ENCODE data around the gene HILPDA.

Gene HILPDA

DNA sequence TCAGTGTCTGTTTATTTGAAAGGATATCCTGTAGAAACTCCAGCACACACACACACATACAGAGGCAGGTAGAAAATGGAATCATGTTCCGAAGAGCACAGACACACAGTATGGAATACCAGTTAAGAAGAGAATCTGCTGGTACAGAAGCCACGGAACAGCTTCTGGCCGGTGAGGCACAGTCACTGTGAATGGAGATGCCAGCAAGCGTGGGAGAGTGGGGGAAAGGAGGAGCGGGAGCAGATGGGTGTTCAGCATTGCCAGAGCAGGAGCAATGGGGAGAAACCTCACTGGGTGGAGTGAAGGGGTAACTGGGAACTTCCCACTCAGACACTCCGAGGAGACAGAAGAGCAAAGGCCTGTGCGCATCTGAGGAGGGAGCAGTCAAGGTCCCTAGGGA is 36.4 kb upstream of the HILPDA start:
- no peaks in the 10 kb centered on the region for H3K9me3 ChIP-seq (ENCODE audit: control insufficient read depth, insufficient read depth, low read length)
- no peak overlapping the region for H3K4me3 ChIP-seq (ENCODE audit: low read length)
- TF ChIP-seq, protein P1, sequence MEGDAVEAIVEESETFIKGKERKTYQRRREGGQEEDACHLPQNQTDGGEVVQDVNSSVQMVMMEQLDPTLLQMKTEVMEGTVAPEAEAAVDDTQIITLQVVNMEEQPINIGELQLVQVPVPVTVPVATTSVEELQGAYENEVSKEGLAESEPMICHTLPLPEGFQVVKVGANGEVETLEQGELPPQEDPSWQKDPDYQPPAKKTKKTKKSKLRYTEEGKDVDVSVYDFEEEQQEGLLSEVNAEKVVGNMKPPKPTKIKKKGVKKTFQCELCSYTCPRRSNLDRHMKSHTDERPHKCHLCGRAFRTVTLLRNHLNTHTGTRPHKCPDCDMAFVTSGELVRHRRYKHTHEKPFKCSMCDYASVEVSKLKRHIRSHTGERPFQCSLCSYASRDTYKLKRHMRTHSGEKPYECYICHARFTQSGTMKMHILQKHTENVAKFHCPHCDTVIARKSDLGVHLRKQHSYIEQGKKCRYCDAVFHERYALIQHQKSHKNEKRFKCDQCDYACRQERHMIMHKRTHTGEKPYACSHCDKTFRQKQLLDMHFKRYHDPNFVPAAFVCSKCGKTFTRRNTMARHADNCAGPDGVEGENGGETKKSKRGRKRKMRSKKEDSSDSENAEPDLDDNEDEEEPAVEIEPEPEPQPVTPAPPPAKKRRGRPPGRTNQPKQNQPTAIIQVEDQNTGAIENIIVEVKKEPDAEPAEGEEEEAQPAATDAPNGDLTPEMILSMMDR (IDR thresholded peaks at IDR 0.05; ENCODE audit: low read depth, low read length, poor library complexity, severe bottlenecking): no peak
- peaks cover 3% of the 10 kb centered on the region; the same call in 1 of the 2 replicates for H3K4me1 ChIP-seq (ENCODE audit: control insufficient read depth, low read length)
- no peaks in the 10 kb centered on the region for H3K79me2 ChIP-seq (ENCODE audit: control insufficient read depth, low read length)
- peaks cover 8% of the 10 kb centered on the region; the same call in 1 of the 2 replicates for H3K27me3 ChIP-seq (ENCODE audit: control insufficient read depth, low read length)
- H3F3A ChIP-seq (ENCODE audit: control insufficient read depth, insufficient read depth): no peaks in the 10 kb centered on the region
- no peaks in the 10 kb centered on the region for H4K20me1 ChIP-seq (ENCODE audit: control insufficient read depth, insufficient read depth, low read depth, low read length)
- no peak overlapping the region for H3K27ac ChIP-seq (ENCODE audit: low read depth, low read length)
- H3K36me3 ChIP-seq (ENCODE audit: control insufficient read depth, low read length): no peaks in the 10 kb centered on the region
- no peak overlapping the region for H3K4me2 ChIP-seq (ENCODE audit: low read length)
- H3K9me2 ChIP-seq (replicated peaks; ENCODE audit: control insufficient read depth, low read length): no peaks in the 10 kb centered on the region

DNA sequence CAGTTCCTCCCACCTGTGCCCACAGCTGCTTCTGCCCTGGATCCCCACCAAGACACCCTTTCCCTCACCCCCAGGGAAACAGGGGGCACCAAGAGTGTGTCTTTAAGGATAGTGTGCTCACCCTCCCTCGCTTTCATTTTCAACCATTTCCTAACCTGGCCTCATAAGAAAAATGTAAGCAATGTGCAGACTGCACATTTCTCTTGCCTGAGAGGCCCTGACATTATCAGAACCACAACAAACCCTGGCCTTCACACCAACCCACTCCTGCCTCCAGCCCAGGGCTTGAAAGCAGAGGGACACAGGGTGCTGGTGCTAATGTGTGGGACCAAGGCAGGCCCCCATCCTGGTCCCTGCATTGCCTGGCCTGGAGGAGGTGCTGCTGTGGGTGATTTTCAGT is 34.9 kb upstream of the HILPDA start:
- no peaks in the 10 kb centered on the region for H3F3A ChIP-seq (ENCODE audit: control insufficient read depth, insufficient read depth)
- H3K9me3 ChIP-seq (ENCODE audit: control insufficient read depth, insufficient read depth, low read length): no peaks in the 10 kb centered on the region
- H3K4me1 ChIP-seq (ENCODE audit: control insufficient read depth, low read length): peaks cover 3% of the 10 kb centered on the region; the same call in 1 of the 2 replicates
- no peak overlapping the region for H3K4me3 ChIP-seq (ENCODE audit: low read length)
- H3K27ac ChIP-seq (ENCODE audit: low read depth, low read length): no peak overlapping the region
- no peak overlapping the region for H3K4me2 ChIP-seq (ENCODE audit: low read length)
- TF ChIP-seq EZH2phosphoT487 (IDR thresholded peaks at IDR 0.05; ENCODE audit: borderline replicate concordance, low read length): no peak
- TF ChIP-seq, protein P1 (IDR thresholded peaks at IDR 0.05; ENCODE audit: low read depth, low read length, poor library complexity, severe bottlenecking): no peak
- H3K79me2 ChIP-seq (ENCODE audit: control insufficient read depth, low read length): no peaks in the 10 kb centered on the region
- H4K20me1 ChIP-seq (ENCODE audit: control insufficient read depth, insufficient read depth, low read depth, low read length): no peaks in the 10 kb centered on the region
- no peaks in the 10 kb centered on the region for H3K36me3 ChIP-seq (ENCODE audit: control insufficient read depth, low read length)
- H3K27me3 ChIP-seq (ENCODE audit: control insufficient read depth, low read length): peaks cover 10% of the 10 kb centered on the region; the same call in 1 of the 2 replicates
- H3K9me2 ChIP-seq (replicated peaks; ENCODE audit: control insufficient read depth, low read length): no peaks in the 10 kb centered on the region

DNA sequence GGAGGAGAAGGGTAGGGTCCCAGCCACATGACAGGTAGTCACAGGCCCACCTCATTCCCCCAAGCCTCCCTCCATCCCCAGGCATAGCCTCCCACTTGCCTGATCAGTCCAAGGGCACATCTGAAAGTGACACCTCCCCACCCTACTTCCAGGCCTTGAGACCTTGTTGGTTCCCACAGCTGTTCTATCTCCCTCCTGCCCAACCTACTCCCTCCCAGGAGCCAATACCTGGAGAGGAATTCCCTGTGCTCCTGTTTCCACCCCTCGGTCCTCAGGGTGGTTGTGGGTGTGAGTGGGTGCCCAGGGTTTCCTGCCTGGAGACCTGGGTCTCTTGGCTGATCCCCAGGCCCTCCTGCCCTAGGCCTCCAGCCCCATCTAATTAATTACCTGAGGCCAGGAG is 34.3 kb upstream of the HILPDA start:
- H3K36me3 ChIP-seq (ENCODE audit: control insufficient read depth, low read length): no peaks in the 10 kb centered on the region
- H3K27ac ChIP-seq (ENCODE audit: low read depth, low read length): no peak overlapping the region
- H3K9me3 ChIP-seq (ENCODE audit: control insufficient read depth, insufficient read depth, low read length): no peaks in the 10 kb centered on the region
- peaks cover 3% of the 10 kb centered on the region; the same call in 1 of the 2 replicates for H3K4me1 ChIP-seq (ENCODE audit: control insufficient read depth, low read length)
- no peaks in the 10 kb centered on the region for H3K79me2 ChIP-seq (ENCODE audit: control insufficient read depth, low read length)
- H4K20me1 ChIP-seq (ENCODE audit: control insufficient read depth, insufficient read depth, low read depth, low read length): no peaks in the 10 kb centered on the region
- TF ChIP-seq EZH2phosphoT487 (IDR thresholded peaks at IDR 0.05; ENCODE audit: borderline replicate concordance, low read length): no peak
- TF ChIP-seq, protein P1 (IDR thresholded peaks at IDR 0.05; ENCODE audit: low read depth, low read length, poor library complexity, severe bottlenecking): no peak
- H3K9me2 ChIP-seq (replicated peaks; ENCODE audit: control insufficient read depth, low read length): no peaks in the 10 kb centered on the region
- H3K4me3 ChIP-seq (ENCODE audit: low read length): no peak overlapping the region
- H3K27me3 ChIP-seq (ENCODE audit: control insufficient read depth, low read length): peaks cover 10% of the 10 kb centered on the region; the same call in 1 of the 2 replicates
- no peak overlapping the region for H3K4me2 ChIP-seq (ENCODE audit: low read length)
- H3F3A ChIP-seq (ENCODE audit: control insufficient read depth, insufficient read depth): no peaks in the 10 kb centered on the region
